GM21717 (cell line): ENCODE measurements around the gene NTSR2.

Experiments used
- ATAC-seq: cut with Tn5 transposase; IDR thresholded peaks from one replicate; pipeline ENCODE4 v1.9.1; 2021; ENCODE audit warnings: mild to moderate bottlenecking, moderate library complexity; ENCODE audit not compliant: unreplicated experiment

Gene NTSR2

GRCh38 chr2:11699686-11700670 is 30.0 kb upstream of the NTSR2 start:
- ATAC-seq: no peak

GRCh38 chr2:11698009-11698922 is 28.3 kb upstream of the NTSR2 start:
- no peak for ATAC-seq

- ATAC-seq: no peak
Observed at GRCh38 chr2:11697103-11697871, 27.3 kb upstream of the NTSR2 start.

- no peak for ATAC-seq
Observed at GRCh38 chr2:11696736-11697102, 26.7 kb upstream of the NTSR2 start.

- no peak for ATAC-seq
Observed at GRCh38 chr2:11695576-11695975, 25.6 kb upstream of the NTSR2 start.

GRCh38 chr2:11692966-11693521 is 23.0 kb upstream of the NTSR2 start:
- peak; percentile 63 for ATAC-seq

- no peak for ATAC-seq
Observed at GRCh38 chr2:11691076-11691660, 21.2 kb upstream of the NTSR2 start.

- peak; percentile 91 for ATAC-seq
Observed at GRCh38 chr2:11688222-11689069, 18.5 kb upstream of the NTSR2 start.

- no peak for ATAC-seq
Observed at GRCh38 chr2:11687736-11688135, 17.7 kb upstream of the NTSR2 start.

GRCh38 chr2:11685906-11686470 is 16.0 kb upstream of the NTSR2 start:
- ATAC-seq: no peak

- no peak for ATAC-seq
Observed at GRCh38 chr2:11684894-11685460, 15.0 kb upstream of the NTSR2 start.

- ATAC-seq: no peak
Observed at GRCh38 chr2:11683966-11684365, 14.0 kb upstream of the NTSR2 start.

GRCh38 chr2:11683476-11683875 is 13.5 kb upstream of the NTSR2 start:
- ATAC-seq: no peak

GRCh38 chr2:11682590-11682915 is 12.6 kb upstream of the NTSR2 start:
- ATAC-seq: no peak

- no peak for ATAC-seq
Observed at GRCh38 chr2:11681722-11682589, 12.0 kb upstream of the NTSR2 start.

GRCh38 chr2:11680901-11681721 is 11.1 kb upstream of the NTSR2 start:
- no peak for ATAC-seq
